ENCODE measurements around the gene TINCR.

DNA sequence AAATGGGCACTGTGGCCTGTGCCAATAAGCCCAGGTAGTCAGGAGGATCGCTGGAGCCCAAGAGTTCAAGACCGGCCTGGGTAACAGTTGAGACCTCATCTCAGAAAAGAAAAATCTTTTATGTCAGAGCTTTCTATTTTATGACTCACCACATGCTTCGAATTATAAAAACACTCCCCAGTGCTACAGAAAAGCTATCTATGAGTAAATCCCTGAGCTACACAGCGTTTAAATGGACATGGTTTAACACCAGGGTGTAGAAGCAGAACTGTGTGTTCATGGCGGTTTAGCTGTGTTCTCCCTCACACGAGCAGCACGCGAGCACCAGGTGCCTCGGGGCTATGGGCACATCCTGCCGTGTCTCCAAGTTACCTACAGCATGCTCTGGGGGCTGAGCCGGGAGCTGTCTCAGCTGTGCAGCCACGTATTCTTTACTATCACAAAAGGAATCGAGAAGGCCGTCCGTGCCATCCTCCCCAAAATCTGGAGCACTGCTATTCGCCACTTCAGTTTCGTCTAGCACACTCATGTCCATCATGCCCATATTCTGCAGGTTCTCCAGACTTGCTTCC, 48.1 kb upstream of the TINCR start:
- TF ChIP-seq EP300 (IDR thresholded peaks at IDR 0.05) (no peak), POLR2A (IDR thresholded peaks at IDR 0.05) (no peak)
- TF ChIP-seq, protein P1, sequence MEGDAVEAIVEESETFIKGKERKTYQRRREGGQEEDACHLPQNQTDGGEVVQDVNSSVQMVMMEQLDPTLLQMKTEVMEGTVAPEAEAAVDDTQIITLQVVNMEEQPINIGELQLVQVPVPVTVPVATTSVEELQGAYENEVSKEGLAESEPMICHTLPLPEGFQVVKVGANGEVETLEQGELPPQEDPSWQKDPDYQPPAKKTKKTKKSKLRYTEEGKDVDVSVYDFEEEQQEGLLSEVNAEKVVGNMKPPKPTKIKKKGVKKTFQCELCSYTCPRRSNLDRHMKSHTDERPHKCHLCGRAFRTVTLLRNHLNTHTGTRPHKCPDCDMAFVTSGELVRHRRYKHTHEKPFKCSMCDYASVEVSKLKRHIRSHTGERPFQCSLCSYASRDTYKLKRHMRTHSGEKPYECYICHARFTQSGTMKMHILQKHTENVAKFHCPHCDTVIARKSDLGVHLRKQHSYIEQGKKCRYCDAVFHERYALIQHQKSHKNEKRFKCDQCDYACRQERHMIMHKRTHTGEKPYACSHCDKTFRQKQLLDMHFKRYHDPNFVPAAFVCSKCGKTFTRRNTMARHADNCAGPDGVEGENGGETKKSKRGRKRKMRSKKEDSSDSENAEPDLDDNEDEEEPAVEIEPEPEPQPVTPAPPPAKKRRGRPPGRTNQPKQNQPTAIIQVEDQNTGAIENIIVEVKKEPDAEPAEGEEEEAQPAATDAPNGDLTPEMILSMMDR (IDR thresholded peaks at IDR 0.05) = no peak

Measured in ovary (tissue), 3 donors.